OCI-LY1 (cell line): ENCODE results near the gene DHPS.

Experiments used
- EZH2 ChIP-seq: fragments of 200-600 bp; sonication (generic), shearing (Covaris generic); IDR thresholded peaks from 2 replicates; pipeline ENCODE4 v1.8.0; 2017; ENCODE audit warnings: borderline replicate concordance, mixed run types, mild to moderate bottlenecking, antibody characterized with exemption, low read length, moderate library complexity, mixed read lengths
- TF ChIP-seq, protein P1 (sequence below): fragments of 200-600 bp; sonication (generic), shearing (Covaris generic); IDR thresholded peaks from 2 replicates; pipeline ENCODE4 v1.5.1; 2017; ENCODE audit warnings: mild to moderate bottlenecking, antibody characterized with exemption, low read length, moderate library complexity, mixed read lengths

DNA sequence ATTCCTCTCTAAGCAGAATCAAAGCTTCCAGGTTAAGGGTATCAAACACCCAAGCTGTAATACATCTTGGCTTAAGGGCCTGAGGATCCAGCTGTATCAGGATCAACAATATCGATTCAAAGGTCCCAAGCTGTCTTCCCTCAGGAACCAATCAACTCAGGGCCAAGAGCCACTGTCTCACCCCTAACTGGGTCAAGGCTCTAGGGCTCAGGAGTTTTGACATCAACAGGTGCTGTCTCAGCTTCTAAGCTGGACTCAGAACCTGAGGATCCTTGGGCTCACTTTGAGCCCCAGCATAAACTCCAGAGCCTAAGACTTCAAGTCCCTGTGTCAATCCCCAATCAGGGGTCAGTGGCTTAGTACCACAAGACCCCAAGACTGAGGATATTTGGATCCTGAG, 13.8 kb upstream of the DHPS start:
- TF ChIP-seq, protein P1, sequence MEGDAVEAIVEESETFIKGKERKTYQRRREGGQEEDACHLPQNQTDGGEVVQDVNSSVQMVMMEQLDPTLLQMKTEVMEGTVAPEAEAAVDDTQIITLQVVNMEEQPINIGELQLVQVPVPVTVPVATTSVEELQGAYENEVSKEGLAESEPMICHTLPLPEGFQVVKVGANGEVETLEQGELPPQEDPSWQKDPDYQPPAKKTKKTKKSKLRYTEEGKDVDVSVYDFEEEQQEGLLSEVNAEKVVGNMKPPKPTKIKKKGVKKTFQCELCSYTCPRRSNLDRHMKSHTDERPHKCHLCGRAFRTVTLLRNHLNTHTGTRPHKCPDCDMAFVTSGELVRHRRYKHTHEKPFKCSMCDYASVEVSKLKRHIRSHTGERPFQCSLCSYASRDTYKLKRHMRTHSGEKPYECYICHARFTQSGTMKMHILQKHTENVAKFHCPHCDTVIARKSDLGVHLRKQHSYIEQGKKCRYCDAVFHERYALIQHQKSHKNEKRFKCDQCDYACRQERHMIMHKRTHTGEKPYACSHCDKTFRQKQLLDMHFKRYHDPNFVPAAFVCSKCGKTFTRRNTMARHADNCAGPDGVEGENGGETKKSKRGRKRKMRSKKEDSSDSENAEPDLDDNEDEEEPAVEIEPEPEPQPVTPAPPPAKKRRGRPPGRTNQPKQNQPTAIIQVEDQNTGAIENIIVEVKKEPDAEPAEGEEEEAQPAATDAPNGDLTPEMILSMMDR = no peak
- TF ChIP-seq EZH2 = no peak
